Measurements from ENCODE around the gene MPP2.
"Not testable (repeated sequence)": the region's sequence is repeated elsewhere in the genome, so short reads cannot be mapped to it uniquely, and the experiment has no call there.

The MPP2 gene

DNA sequence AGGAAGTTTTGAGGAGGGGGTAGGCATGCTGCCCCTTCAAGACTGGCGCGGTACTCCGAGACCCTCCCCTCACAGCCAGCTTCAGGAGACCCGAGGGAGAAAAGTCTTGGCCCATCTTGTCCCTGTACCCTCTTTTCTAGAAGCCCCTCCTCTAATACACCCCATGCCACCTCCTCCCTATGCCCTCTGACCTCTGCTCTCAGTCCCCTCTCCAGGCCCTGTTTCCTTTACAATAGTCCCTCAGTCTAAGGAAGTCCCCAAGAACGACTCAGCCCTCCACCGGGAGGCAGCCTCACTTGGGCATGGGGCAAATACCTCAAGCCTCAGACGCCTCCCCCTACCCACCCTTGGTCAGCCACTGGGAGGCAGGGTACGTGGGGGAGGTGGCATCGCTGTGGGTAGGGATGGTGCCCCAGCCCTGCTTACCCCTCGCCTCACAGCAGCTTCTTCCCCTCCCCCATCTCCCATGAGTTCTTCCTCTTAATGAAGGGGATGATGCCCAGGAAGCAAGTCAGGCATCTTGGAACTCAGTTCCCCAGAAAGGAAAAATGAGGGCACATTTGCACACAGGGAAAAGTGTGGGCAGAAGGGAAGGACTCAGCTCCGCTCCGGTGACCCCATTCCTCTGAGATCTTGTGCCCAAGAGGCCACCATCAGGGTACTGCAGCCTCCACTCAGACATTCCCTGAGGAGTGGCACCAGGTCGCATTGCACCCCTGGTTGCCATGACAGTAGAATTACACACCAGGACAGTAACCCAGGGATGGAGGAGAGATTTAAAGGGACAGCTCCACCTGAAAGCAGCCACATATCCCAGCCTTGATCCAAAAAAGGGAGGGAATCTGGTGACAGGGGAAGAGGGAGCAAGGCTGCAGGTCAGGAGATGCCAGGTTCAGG lies 6.2 kb downstream of the MPP2 start:
- FAIRE-seq: no peak

DNA sequence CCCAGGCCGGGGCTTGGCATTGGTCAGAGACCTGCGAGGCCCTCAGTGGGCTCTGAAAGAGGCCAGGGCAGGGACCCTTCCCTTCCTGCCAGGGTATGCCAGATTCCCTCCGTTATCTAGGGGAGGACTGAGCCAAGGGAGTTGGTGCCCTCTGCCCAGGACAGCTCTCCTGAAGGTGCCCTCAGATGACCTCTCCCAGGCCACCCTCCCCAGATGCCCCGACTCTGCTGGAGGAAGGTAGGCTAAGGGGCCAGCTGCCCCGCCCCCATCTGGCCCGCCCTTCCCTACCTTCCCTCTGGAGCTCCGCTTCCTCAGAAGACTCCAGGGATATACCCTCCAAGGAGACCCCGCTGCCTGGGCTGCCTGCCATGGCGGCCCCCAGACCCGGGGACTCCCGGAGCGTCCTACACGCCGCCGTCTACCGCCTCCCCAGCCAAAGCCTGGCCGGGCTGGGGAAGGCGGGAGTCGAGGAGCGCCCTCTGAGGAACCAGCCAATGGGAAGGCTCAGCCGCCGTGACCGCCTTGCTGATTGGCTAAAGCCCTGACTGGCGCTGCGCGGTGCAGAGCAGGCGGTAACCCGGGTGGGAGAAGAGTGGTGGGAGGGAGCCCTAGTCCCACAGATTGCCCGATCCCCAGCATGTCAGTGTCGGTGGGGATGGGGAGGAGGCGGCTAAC lies 7.0 kb downstream of the MPP2 start:
- FAIRE-seq: no peak

DNA sequence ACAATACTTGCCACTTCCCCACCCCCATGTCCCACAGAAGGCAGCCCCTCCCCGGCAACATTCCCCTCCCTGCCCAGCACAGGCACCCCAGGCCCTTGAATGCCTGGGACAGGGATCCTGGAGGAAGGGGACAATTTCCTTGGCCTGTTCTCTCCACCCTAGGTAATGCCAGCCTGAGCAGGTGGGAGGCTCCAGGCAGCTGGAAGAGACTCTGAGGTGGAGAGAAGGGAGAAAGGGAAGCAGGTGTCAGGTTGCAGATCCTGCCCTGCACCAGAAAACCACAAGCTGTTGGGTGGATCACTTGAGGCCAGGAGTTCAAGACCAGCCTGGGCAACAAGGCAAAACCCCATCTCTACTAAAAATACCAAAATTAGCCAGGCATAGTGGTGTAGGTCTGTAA lies 8.9 kb downstream of the MPP2 start:
- FAIRE-seq: no peak

DNA sequence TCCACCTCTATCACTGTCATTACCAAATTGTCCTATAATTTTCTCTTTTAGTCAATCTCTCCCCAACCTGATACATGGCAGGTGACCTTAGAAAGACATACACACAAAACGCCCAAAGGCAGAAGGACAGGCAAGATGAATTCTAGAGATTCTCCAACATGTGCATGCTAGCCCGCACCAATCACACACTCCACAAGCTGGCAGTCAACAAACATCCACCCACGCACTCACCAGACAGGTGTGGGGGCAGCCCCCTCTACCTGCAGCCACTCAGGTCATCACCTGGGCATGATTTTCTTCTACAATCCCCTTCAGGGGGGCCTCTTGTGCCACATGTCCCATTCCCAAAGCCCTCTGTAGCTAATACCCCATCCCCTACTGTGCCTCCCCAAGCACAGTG lies 9.5 kb downstream of the MPP2 start:
- no peak for FAIRE-seq

DNA sequence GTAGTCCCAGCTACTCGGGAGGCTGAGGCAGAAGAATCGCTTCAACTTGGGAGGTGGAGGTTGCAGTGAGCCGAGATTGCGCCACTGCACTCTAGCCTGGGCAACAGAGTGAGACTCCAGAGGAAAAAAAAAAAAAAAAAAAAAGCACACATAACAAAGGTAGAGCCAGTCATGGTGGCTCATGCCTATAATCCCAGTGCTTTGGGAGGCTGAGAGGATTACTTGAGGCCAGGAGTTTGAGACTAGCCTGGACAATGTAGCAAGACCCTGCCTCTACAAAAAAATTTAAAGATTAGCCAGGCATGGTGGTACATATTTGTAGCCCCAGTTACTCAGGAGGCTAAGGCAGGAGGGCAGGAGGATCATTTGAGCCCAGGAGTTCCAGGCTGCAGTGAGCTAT lies 12.8 kb downstream of the MPP2 start:
- not testable (repeated sequence) for FAIRE-seq

DNA sequence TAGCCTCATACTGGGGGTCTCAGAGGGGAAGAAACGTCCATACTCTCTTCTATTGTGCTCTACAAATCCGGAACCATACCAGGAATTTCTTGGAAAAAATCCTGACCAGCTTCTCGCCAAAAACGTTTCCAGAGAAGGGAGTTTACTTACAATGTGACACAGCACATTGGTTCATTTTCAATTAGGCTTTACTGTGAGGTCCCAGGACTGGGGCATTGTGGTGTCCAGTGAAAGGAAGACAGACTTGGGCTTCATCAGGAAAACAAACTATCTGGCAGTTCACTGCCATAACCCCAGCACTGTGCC lies 14.7 kb downstream of the MPP2 start:
- FAIRE-seq: no peak

DNA sequence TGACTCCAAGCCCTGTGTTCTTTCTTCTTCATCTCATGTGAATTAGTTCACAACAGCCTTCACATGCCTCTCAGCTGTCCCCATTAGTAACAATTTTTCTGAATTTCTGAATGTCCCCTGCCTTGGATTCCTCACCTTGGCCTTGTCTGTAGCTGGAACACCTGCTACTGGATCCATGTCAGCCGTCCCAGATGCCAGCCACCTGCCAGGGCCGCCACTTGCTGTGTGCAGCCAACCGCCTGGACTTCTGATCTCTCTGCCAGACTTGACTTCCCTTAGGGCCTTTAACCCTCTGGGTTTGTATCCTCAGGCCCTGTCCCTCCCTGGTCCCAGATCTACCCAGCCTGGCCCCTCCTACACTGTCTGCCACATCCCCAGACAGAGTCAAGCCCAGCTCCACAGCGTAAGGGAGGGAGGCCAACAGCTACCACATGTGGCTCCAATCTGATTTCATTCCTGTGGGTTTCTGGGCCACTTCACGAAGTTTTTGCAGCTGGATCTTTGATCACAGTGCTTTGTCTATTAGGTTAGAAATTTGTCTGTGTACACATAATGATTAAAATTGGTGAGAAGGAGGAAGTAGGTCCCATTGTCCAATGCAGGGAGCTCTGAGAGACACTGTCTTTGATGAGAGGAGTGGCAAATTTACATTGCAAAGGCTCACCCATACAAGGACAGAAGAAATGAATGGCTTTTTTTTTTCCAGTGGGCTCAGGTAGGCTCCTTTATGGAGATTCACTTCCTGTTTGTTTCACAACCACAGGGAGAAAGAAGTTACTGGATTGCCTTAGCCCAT lies 15.3 kb downstream of the MPP2 start:
- FAIRE-seq: no peak

DNA sequence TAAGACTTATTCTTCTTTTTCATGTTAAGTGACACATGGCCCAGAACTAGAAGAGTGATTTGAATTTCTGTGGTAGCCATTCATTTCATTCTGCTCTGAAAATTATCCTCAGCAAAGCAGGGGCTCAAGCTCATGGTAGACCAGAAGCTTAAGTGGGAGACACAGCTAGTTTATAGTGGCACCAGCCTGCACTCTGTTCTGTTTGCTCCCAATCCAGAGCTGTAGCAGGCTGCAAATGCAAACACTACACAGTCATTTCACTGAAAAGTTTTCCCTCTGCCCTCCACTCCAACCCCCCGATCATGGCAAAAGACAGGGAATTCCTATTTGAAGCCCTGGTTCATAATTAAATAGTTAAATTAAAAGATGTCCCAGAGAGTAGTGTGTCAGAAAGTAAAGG lies 17.1 kb downstream of the MPP2 start:
- no peak for FAIRE-seq

DNA sequence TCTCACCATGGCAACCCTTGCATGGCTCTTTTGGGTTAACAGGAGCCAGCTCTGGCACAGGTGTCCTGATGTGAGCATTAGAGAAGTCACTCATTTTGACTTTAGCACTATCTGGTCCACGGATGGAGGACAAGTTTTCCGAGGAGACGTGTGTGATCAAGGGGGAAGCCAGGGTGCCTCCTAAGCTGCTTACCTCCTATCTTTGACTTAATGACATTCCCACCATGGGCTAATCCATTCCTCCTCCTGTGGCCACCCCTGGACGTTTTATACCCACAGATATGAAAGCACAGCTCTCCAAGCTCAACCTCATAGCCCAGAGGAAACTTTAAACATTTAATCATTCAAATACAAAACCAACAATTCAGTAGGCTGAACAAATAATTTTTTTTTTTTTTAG lies 18.8 kb downstream of the MPP2 start:
- no peak for FAIRE-seq

DNA sequence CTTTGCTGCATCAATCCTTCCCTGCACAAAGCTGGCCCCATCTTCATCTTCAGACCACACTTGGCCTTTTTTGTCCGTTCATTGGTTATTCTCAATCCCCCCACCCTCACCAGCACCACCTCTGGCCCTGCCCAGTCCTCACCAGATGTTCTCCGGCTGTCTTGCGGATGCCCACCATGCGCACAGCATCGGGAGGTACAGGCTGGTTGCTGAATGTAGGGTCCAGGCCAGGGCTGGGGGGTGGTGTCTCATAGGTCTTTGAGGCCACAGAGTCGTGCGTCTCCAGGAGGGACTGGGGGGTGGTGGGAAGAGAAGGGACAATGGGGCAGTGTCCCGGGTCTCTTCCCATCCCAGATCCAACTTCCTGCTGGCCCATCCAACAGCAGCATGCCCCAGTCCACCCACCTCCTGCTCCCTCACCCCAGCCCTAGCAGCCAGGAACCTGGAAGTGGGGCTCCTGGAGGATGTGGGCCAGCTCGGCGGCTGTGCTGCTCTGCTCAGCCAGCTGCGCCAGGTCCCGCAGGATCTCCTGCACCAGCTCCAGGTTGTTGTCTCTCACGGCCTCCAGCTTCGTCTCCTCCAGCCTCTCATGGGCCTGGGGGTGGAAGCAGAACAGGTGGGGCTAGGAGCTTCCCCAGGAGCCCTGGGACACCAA lies 24.4 kb downstream of the MPP2 start:
- no peak for FAIRE-seq

DNA sequence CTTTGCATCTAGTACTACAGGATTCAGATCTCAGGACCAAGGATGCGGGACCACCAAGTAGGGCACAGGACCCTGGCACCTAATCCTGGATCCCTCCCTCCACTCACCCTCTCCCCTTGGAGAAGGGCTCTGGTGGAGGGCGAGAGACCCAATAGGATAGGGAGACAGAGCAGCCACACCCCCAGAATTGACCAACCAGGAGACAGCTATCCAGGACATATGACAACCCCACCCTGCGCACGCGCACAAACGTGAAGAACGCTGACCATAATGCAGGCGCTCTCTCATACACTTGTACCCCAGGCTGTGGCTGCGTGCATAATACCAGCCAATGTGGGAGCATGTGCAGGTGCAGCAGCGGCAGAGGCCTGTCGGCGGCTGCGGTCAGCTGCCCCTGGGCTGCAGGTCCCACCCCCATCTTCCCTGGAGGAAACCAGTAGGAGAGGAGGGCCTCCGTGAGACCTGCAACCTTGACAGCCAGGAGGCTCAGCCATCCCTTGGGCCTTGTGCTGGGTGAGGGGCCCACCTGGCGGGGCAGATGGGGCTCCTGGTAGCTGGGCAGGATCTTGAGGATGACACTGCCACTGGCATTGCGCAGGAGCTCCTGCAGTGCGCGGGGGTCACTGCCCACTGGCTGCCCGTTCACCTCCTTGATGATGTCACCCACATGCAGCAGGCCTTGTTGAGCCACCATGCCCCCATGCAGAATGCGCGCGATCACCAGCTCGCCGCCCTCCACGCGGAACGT lies 25.4 kb downstream of the MPP2 start:
- no peak for FAIRE-seq

DNA sequence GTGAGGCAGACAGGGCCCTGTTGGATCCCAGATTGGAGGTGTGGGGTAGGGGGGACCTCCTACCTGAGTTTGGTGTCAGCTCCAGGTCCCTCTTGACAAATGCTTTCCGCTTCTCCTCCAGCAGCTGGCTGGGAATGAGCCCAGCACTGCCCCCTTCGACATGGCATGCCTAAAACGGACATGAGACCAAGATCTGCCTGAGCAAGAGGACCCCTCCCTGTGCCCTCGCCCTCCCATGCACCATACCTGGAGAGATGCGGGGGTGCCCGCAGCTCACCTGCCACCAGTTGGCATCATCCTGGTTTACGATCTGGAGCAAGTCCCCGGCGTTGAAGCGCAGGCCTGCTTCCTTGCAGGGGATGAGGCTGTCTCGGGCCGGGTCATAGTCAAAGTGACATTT lies 26.2 kb downstream of the MPP2 start:
- FAIRE-seq: no peak

DNA sequence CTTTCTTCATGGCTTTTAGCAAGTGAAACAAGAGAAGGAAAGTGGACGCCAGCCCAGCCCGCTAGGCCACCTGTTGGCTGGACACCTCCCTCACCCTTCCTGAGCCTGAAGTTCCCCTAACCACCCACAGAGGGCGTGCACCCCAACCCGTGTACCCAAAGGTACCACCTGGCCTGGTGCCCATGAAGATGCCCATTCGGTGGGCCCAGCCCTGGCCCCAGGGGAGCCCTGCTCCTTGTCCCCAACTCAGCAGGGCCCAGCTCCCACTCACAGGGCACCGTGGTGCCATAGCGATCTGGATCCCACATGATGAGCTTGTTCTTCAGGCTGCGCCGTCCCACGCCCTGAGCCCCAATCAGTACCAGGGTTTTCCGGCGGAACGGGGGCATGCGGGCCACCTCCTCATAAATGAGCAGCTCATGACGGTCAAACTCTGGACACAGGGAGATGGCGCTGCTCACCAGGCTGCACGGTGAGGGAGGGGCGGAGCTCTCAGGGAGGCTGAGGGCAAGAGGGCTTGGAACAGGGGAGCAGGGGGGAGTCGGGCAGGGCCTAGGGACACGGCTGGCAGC lies 26.8 kb downstream of the MPP2 start:
- FAIRE-seq: no peak

DNA sequence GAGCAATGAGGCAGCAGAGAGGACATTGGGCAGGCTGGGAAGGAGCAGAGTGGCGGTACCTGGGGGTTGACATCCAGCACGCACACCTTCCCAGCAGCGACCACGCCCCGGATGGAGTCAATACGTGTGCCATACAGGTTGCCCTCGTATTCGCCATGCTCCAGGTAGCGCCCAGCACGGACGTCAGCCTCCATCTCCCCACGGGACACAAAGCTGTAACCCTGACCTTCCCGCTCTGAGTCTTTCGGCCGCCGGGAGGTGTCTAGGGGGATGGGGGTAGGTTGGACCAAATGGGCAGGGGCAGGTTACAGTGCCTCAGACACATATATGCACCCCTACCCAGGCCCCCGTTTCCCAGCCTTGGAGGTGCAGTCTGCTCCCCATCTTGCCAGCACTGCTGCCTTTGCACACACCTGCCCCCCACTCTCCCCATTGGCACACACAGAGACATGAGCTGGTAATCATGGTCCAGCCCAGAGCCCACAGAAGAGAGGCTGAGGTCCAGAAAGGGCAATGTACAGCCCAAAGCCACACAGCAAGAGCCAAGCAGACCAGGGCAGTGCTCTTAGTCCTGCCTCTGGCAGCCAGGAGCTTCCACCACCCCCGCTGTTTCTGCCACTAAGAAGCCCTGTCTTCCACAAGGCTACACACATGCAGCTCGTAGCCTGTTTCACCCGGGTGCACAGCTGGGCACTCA lies 27.5 kb downstream of the MPP2 start:
- no peak for FAIRE-seq

DNA sequence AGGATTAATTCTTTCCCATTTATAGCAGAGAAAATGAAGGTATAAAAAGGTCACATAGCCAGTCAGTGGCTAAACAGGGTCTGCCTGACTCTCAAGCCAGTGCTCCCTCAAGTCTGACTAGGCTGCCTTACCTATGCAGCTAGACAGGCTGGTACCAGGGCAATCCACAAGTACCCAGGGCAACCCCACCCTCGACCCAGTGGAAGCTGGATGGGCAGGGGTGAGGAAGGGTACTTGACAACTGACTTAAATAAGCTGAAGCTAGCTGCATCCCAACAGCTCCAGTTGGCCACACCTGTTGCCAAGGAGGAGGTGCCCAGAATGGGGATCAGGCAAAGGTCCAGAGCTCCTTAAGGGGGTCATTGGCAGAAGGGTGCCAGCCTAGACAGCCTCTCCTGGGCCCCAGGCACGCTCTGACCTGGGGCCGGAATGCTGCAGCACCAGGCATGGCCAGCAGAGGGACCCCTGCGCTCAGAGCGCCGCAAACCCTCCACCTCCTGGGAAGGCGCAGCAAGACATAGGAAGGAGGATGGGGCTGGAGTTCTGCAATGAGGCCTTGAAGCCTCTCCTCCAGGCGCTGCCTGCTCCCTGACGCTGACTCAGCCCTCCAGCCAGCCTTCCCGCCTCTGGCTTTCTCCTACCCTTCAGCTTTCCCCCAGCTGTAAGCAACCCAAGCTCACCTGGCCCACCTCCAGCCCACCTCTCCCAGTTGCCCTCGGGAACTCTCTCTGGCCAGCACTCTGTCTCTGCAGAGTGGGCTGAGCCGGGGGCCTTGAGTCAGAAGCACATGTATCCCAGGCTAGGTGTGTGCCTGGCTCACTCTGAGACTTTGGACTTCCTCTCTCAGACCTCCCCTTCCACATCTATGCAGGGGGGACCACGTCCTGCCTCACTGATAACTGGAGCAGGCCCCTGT lies 28.8 kb downstream of the MPP2 start:
- FAIRE-seq: no peak

DNA sequence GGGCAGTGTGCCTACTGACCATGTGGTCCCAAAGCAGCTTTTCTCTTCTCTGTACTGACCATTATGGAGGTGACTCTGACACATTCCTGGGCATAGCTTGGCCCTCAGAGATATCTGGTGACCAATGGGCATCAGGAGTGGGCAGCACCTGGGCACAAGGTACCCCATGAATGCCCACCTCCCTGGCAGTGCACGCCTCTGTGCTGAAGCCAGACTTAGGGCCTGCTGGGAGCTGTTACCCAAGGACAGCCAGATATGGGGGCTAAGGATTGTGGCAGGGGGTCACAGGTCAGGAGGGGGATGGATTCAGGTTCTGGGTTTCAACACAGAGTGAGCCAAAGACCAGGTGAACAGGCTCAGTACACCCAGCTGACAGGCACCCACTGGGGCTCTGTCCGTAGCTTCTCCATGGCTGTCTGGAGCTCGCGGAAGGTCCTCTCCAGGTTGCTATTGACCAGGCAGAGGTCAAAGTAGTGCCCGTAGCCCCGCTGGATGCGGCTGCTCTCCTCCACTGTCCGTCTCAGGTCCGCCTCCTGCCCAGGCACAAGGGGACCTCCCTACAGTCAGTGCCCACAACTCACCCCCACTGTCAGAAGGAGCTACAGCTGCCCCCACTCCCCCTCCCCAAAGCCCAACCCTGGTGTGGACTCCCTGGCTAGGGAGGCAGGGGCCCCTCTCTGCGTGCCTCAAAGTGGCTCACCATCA lies 29.7 kb downstream of the MPP2 start:
- no peak for FAIRE-seq

DNA sequence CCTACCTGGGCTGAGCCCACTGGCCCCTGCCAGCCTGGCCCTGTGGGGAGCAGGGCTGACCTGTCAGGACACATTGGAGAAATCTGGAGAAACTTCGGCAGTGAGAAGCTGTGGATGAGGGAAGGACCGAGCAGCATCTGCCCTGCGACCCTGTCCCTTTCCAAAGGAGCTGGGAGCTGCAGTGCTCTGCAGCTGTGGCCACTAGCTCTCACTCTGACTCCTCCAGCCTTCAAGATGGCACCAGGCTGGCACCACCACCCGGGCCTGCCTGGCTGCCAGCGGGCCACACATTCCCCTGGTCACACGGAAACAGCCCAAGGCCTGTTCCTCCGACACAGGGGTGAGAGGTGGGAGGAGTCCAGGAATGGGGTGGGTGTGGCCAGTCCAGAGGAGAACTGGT lies 30.3 kb downstream of the MPP2 start:
- FAIRE-seq: no peak

DNA sequence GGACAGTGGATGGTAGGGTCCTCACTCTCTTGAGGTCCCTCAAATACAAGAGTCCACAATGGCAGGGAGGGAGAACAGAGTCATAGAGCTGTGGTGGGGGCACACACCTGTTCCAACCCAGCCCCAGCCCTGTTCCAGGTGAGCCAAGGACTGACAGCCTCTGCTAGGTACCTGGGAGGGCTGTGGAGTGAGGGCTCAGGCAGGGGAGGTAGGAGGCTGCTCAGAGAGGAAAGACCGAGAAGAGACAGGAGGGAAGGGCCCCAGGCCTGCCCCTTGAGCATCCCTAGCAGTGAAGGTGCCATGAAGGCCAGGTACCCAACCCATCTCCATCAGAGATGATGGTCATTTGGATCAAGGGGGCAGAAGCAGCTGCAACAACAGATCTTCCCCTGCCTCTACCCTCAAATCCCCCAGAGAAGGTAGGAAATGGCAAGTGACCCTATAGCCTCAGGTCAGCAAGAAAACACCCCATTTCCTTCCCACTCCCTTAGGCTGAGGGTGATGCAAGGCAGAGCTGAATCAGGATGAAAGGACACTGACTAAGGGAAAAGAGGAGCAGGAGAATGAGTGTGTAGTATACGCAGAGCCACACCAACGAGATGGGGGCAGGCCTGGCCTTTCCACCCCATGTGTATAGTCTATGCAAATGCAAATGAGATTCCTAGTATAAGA lies 31.7 kb downstream of the MPP2 start:
- no peak for FAIRE-seq

DNA sequence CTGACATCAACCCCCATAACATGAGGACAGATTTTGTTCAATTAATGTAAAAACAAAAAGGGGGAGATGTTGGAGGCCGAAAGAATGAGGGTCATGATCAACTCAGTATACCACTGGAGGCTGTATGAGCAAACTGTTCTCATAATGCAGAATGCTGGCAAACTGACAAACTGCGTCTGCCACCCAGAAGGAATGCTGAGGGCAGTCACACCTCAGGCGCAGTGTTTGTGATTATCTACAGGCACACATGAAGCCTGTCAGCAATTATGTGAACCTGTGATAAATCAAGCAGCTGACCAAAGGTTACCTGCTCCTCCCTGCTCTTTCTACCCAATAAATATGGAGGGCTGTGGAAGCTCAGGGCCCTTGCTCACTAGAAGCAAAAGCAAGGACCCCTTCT lies 33.0 kb downstream of the MPP2 start:
- no peak for FAIRE-seq
